ENCODE data around the gene SH3BP4.
A peak's percentile ranks its signal among the peaks of the same experiment; 100 is the strongest.

SH3BP4 gene

DNA sequence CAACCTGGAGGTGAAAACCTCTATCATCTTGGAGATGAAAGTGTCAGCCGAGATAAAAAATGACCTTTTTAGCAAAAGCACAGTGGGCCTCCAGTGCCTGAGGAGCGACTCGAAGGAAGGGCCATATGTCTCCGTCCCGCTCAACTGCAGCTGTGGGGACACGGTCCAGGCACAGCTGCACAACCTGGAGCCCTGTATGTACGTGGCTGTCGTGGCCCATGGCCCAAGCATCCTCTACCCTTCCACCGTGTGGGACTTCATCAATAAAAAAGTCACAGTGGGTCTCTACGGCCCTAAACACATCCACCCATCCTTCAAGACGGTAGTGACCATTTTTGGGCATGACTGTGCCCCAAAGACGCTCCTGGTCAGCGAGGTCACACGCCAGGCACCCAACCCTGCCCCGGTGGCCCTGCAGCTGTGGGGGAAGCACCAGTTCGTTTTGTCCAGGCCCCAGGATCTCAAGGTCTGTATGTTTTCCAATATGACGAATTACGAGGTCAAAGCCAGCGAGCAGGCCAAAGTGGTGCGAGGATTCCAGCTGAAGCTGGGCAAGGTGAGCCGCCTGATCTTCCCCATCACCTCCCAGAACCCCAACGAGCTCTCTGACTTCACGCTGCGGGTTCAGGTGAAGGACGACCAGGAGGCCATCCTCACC, 90.2 kb downstream of the SH3BP4 start:
- DNase-seq (ENCODE audit: low read depth), result no peak

DNA sequence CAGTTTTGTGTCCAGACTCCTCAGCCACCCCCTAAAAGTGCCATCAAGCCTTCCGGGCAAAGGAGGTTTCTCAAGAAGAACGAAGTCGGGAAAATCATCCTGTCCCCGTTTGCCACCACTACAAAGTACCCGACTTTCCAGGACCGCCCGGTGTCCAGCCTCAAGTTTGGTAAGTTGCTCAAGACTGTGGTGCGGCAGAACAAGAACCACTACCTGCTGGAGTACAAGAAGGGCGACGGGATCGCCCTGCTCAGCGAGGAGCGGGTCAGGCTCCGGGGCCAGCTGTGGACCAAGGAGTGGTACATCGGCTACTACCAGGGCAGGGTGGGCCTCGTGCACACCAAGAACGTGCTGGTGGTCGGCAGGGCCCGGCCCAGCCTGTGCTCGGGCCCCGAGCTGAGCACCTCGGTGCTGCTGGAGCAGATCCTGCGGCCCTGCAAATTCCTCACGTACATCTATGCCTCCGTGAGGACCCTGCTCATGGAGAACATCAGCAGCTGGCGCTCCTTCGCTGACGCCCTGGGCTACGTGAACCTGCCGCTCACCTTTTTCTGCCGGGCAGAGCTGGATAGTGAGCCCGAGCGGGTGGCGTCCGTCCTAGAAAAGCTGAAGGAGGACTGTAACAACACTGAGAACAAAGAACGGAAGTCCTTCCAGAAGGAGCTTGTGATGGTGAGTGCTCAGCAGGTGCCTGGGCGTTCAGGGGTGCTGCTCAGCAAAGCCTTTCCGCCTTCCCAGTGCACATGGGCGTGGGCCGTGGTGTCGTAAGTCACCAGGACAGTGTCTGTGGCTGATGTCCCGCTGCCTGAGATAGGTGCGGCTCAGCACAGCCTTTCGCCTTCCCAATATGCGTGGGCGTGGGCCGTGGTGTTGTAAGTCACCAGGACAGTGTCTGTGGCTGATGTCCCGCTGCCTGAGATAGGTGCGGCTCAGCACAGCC, 91.0 kb downstream of the SH3BP4 start:
- DNase-seq (ENCODE audit: low read depth), result no peak

GRCh38 chr2:235043762-235044500, 92.1 kb downstream of the SH3BP4 start:
- no peak for DNase-seq (ENCODE audit: low read depth)

DNA sequence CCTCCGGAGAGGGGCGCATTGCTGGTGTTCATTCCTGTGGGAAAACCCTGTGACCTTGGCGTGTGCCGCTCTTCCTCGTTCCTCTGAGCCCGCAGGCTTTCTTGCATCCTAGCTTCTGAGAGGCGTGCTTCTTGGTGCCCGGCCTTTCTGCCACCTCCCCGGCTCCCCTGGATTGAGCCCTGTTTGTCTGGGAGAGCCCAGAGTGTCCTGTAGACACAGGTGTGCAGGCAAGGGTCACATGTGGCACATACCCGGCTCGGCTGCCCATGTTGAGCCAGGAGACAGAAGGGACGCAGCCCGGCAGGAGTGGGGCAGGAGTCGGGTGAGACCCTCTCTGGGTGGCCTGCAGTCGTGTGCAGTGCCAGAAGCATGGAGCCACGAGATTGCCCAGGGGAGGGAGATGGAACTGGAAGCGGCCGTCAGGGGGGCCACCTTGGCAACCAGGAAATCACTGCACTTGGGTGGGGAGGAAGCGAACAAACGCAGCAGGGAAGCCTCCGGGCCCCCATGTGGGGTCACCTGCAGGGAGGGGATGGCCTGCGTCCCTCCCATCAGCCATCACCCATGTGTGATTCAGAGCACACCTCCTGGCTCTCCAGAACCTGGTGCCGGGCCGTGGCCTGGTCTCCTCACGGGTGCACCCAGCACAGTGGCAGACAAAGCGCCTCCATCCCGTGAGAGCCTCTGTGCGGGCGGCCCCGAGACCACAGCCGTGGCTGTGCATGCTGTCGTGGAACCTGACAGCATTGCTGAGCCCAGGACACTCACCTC, 92.9 kb downstream of the SH3BP4 start:
- DNase-seq (ENCODE audit: low read depth), result no peak

DNA sequence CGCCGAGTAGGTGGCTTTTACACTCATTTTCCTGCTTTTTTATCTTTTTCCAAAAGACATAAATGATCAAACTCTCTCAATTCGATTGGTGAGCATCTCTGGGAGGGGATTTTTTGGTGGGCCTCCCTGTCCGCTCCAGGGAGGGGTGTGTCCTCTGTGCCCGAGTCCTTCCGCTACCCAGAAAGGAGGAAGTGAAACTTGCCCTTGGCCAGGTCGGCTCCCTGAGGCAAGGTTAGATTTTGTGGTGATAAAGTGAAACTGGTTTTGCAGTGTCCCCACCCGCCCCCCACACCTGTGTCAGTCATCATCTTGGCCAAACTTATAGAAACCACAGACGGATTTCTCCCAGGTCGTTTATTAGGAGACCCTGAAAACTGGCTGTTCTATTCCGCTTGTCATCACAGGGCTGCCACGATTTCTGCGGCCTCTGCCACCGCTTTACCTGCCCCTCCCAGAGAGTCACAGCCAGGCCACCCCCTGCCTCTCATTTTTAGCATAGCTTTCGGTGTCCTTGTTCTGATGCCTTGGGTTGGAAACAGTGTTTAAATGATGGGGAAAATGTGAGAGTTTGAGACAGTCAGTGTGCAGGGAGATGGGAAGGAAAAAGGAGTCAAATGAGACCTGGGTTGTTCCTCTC, 93.6 kb downstream of the SH3BP4 start:
- DNase-seq (ENCODE audit: low read depth), result no peak

DNA sequence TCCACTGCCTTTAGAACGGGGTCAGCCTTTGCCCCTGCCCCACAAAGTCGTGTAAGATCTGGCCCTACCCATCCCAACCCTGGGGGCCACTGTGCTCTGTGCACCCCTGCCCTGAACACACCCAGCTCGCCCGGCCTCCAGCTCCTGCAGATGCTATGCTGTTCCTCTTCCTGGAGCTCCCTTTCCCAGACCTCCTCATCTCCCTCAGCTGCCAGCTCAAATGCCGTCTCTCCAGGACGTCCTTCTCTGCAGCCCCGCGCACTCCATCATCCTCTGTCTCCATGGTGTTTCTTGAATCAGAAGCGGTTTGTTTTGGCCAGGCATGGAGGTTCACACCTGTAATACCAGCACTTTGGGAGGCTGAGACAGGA, 94.1 kb downstream of the SH3BP4 start:
- DNase-seq (ENCODE audit: low read depth), result no peak

- no peak for DNase-seq (ENCODE audit: low read depth)
Measured at GRCh38 chr2:235046589-235046988, 94.8 kb downstream of the SH3BP4 start.

DNA sequence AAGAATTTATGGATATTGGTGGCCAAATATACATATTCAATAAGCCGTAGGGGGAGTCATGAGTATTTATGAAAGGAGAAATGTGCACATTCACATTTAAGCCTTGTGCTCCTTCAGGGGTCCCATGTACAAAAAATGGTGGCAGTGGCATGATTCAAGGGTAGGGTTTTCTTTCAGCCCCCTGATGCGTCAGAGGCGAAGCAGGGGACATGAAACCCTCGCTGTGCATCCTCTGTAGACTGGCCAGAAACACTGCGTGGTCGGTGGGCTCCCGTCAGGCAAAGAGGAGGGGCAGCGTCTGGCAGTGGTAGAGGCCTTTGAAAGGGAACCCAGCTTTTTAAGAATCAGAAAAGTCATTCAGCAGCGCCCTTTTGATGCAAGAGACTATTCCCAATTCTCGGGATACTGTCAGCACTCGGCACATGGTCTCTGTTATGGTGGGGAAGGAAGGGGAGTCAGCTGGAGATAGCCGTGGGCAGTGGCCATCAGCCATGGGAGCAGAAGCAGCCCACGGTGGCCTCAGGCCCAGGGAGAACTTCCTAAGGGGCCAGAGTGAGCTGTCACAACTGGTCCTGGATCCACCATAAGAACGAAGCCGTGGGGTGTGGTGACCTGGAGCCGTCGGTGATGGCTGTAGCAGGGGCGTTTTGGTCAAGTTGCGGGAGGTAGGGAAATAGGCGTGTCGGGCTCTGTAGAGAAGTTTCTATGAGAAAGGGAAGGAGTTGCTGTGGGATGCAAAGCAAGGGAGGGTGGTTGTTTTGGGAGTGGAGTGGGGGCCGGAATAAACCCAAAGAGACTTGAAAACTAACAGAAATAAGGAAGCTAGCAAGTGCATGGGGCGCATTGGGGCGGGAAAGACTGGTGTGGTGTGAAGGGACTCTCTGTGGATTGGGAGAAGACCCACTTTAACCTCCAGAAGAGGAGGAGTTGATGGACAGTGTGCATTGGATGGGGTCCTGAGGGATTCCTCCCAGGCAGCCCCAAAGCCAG, 95.6 kb downstream of the SH3BP4 start:
- no peak for DNase-seq (ENCODE audit: low read depth)

GRCh38 chr2:235048549-235048948, 96.7 kb downstream of the SH3BP4 start:
- no peak for DNase-seq (ENCODE audit: low read depth)

DNA sequence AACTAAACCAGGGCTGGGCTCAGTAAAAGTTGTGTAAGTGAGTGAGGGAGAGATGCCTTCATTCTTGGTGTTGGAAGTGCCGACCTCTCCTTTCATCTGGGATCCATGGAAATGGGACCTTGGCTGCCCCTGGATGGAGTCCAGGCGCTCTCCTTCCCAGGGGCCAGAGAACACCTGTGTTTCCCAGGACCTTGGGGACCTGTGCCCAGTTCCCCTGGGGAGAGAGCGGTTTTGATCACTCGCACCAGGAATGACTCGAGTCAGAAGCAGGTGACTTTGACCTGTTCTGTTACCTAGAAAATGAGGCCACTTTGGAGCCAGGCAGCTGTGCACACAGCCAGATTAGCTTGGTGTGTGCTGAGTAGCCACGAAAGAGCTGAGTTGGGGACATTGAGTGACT, 97.3 kb downstream of the SH3BP4 start:
- DNase-seq (ENCODE audit: low read depth), result no peak

DNA sequence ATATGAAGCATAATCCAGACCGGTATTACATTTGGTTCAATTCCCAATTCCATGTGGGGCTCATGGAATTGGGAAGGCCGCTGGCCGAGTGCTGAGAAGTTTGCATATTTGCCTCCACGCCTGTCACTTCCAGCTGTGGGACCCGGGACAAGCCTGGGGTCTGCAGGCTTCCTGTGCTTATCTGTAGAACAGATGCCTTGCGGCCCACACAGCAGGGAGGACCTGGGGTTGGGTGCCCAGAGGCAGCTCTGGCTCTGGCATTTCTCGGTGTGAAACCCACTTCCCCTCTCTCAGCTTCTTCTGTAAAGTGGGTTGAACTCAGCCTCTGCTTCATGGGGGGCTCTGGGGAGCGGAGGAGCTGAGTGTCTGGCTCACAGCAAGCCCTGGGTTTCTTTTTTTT, 97.9 kb downstream of the SH3BP4 start:
- DNase-seq (ENCODE audit: low read depth), result peak; percentile 11

DNA sequence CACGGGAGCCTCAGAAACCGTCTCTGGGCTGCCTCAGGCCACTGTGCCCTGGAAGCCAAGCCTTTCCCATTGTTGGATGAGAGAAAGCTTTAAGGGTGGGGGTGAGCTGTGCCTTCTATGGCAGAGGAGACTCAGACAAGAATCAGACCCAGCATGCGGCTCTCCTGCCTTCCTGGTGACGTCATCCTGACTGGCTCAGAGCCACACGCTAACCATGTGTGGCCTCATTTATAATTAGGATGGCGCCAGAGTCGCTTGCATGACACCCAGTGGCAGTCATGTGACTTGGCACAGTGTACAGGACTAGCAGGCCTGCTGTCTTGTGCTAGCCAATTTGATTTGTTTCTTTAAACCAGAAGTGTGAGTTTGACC, 99.1 kb downstream of the SH3BP4 start:
- peak; percentile 24 for DNase-seq (ENCODE audit: low read depth)

- no peak for DNase-seq (ENCODE audit: low read depth)
Measured at GRCh38 chr2:235051436-235052260, 99.8 kb downstream of the SH3BP4 start.

DNA sequence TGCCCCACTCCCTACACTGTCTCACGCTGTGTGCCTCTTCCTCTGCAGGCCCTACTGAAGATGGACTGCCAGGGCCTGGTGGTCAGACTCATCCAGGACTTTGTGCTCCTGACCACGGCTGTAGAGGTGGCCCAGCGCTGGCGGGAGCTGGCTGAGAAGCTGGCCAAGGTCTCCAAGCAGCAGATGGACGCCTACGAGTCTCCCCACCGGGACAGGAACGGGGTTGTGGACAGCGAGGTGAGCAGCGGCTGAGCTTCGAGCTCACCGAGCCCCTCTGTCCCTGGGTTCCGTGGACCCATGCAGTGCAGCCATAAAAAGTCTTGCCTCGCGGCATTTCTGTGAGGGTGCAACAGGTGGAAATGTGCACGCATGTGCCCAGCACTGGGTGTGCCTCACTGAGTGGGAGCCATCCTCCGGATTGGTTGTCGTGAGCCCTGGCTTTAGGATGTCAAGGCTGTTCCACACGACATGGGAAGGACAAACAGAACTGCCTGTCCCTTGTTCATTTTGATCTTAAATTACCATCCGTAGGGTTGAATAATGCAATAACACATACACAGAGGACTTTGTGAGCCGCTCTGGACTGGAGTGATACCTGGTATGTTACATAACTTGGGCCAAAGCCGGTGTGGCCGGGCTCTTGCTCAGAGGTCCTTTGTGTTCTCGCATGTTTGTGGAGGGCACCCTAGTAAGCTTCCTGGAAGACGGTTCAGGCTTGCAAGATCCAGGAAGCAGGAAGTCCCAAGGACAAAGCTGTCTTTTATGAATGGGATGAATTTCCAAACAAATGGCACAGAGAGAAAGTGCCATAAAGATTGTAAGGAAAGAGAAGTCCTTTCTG, 100.9 kb downstream of the SH3BP4 start:
- no peak for DNase-seq (ENCODE audit: low read depth)

DNA sequence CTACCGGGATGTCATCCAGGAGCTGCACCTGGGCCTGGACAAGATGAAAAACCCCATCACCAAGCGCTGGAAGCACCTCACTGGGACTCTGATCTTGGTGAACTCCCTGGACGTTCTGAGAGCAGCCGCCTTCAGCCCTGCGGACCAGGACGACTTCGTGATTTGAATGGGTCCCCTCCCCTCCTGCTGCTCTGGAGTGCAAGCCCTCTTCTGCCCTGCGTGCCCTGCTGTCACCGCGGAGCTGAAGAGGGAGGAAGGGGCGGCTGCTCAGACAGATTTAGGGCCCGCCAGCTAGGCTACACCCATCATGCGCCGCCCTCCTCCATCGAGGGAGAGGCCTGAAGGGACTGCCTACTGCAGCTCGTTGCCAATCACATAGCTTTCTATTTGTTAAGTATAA, 101.8 kb downstream of the SH3BP4 start:
- DNase-seq (ENCODE audit: low read depth), result no peak

- DNase-seq (ENCODE audit: low read depth), result no peak
Measured at GRCh38 chr2:235054475-235054874, 102.7 kb downstream of the SH3BP4 start.

DNA sequence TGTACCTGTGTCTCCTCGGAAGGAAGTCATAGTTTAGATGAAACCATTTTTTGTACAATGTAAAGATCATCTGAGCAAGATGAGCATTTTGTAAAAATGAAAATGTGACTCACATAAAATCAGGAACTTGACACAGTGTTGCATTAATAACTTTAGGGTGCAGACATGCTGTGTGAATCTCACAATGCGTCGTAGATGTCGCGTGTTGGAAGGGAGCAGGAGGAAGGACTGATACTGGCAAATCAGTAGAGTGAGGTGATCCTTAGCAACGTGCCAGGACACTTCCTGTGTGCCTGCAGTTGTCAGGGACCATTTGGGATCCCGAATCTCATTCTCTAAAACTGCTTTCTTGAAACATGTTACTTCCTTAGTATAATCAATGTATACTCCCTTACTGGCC, 103.1 kb downstream of the SH3BP4 start:
- no peak for DNase-seq (ENCODE audit: low read depth)

GRCh38 chr2:235055891-235056516, 104.2 kb downstream of the SH3BP4 start:
- DNase-seq (ENCODE audit: low read depth), result peak; percentile 7
